NCI-H1092 treated with DMSO at 0.1 percent for 48 hours (cell line): ENCODE results near the gene SAT2.
"Not testable (repeated sequence)": the region's sequence is repeated elsewhere in the genome, so short reads cannot be mapped to it uniquely, and the experiment has no call there.

Experiments
- DNase-seq: peaks from one replicate; lab custom pipeline; 2025; lab: John Stamatoyannopoulos, UW

Gene SAT2

GRCh38 chr17:7633093-7633492 lies 5.5 kb upstream of the SAT2 start:
- DNase-seq, result no peak

DNA sequence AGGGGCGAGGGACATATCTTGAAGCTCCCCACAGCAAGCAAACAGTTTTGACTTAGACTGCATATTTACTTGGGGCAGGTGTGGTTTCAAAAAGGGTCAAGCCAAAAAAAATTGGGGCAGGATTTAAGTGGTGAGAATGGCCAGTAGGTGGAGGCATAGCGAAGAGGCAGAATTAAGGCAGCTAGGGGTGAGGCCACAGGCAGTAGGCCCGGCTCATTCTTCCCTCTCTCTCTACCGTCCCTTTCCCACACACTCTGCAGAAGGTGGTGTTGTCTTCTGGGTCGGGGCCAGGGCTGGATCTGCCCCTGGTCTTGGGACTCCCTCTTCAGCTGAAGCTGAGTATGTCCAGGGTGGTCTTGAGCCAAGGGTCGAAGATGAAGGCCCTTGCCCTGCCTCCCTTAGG lies 4.9 kb upstream of the SAT2 start:
- DNase-seq, result peak; percentile 1

DNA sequence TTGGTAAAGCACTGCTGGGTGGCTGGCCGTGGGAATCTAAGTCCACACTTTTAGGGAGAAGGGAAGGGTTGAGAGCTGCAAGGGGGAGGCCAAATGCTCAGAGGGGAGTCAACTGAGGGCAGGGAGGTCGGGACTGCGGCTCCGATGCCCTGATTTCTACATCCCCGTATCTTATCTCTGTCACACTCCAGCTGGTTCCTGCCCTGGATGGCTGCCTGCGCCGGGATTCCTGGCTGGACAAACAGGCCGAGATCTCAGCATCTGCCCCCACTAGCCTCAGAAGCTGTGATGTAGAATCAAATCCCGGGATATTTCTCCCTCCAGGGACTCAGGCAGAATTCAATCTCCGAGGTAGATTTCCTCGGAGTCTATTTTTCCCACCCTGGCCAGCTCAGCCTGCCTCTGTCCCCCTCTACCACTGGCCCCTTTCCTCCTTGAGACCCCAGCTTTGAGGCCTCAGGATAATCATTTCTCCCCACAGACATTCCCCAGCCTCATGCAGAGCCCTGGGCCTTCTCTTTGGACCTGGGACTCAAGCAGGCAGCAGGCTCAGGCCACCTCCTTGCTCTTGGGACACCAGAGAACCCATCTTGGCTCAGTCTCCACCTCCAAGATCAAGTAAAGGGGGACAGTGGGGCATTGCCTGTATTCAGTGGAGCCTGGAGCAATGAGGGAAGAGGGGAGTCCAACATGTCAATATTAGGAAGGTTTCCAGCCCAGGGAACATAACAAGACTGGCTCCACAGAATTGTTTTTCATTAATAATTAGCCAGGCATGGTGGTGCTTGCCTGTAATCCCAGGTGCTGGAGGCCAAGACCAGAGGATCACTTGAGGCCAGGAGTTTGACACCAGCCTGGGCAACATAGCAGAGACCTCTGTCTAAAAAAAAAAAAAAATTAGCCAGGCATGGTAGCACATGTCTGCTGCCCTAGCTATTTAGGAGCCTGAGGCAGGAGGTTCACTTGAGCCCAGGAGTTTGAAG lies 4.1 kb upstream of the SAT2 start:
- no peak for DNase-seq

GRCh38 chr17:7629939-7630571 lies 2.4 kb upstream of the SAT2 start, which contains the start of gene SHBG:
Gene SHBG, plus strand, starts transcription at chr17:7630135. Its CDS starts 38 bp downstream, at chr17:7630173.
- DNase-seq, result no peak

DNA sequence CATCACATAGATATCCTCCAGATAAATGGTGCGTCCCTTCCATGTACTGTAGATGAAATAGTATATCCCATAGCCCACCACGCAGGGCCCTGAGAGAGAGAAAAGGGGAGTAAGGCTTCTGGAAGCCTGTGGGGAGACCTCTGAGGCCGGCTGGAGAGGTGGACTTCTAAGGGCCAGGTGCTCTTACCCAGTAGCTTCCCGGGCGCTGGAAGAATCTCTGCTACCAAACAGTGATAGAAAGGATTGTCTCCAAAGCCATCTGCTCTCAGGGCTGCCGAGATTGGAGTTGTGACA lies 718 bp downstream of the SAT2 start:
- DNase-seq, result no peak

DNA sequence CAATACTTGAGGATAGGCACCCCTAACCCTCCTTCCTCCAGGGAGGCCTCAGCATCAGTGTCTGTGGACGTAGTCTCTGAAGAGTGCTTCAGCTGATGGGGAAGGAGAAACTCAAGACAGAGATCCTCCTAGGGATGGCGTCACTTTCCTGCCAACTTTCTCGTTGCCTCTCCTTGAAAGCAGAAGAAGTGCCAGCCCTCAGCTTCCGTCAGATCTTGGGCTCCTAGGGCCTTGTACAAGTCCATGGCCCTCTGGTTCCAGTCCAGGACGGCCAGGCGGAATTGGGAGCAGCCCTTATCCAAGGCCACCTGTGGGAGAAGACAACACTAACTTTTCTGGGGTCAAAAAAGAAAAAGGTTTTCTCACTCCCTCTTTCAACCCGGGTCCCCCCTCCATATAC lies 1.3 kb downstream of the SAT2 start:
- DNase-seq, result no peak

- not testable (repeated sequence) for DNase-seq
Measured at GRCh38 chr17:7625749-7626148, 1.9 kb downstream of the SAT2 start.

- DNase-seq, result no peak
Measured at GRCh38 chr17:7623661-7624060, 4.0 kb downstream of the SAT2 start.

- no peak for DNase-seq
Measured at GRCh38 chr17:7620835-7621234, 6.8 kb downstream of the SAT2 start.

DNA sequence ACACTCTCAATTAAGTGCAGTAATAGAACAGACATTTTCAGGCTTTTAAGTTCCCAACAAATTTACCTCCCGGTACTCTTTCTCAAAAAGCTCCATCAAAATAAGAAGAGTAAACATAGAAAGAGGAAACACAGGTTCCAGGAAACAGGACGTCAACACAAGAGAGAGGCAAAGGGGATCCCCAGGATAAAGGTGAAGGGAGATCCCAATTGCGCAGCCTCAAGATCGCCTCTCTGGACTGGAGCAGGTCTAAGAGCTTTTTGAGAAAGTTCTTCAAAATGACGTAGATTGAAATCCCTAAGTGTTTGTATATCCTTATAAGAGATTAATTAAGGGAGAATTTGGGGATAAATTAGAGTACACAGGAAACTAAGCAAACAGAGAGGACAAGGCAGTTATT lies 9.0 kb downstream of the SAT2 start:
- DNase-seq, result no peak

DNA sequence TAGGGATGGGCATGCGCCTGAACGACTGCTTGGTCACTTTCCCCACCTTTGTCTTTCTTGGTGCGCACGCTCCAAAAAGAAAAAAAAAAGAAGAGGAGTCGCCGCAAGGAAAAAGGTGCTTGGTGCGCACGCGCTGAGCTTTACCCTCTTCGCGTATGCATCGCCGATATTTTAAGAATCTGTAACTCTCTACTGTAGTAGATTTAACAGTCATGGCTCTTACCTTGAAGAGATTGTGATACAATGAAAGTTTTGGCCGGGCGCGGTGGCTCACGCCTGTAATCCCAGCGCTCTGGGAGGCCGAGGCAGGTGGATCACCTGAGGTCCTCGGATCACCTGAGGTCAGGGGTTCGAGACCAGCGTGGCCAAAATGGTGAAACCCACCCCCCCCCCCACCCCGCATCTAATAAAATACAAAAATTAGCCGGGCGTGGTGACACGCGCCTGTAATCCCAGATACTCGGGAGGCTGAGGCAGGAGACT lies 12.3 kb downstream of the SAT2 start:
- no peak for DNase-seq

DNA sequence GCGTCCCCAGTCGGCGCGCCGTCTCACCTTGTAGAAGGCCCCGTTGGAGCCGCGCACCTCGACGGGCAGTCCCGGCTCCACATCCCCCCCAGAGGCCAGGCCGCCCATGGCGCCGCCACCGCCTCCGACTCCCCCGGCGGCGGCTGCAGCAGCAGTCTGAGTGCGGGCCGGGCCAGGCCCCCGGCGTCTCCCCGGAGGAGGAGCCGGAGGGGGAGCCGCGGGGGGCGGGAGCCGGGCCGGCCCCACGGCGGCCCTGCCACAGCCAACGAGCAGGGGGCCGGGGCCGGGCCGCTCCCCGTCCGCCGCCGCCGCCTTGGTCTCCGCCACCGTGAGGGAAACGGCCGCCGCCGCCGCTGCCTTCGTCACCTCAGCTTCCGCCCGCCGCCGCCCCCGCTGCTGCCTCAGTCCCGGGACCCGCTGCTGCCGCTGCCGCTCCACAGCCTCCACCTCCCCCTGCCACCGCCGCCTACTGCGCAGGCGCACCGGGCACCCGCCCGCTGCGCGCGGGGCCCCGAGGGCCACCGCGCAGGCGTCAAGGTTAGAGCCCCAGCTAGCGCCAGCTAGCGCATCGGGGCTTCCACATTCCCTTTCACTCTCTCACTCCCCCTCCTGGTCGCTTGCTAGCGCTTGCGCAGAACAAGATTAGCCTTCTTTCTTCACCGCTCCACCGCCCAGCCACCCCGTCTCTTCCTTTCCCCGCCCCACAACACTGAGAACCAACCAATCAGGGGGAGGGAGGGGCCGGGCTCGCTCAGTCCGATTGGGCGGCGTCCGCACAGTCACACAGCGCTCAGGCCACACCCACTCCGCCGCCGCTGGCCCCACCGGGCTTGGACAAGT lies 13.0 kb downstream of the SAT2 start, which contains the start of gene FXR2:
Gene FXR2 (minus strand): TSS at position 473 of the 840 bp plus-strand sequence. CDS start 365 bp downstream, at position 108.
- DNase-seq, result peak; percentile 99

DNA sequence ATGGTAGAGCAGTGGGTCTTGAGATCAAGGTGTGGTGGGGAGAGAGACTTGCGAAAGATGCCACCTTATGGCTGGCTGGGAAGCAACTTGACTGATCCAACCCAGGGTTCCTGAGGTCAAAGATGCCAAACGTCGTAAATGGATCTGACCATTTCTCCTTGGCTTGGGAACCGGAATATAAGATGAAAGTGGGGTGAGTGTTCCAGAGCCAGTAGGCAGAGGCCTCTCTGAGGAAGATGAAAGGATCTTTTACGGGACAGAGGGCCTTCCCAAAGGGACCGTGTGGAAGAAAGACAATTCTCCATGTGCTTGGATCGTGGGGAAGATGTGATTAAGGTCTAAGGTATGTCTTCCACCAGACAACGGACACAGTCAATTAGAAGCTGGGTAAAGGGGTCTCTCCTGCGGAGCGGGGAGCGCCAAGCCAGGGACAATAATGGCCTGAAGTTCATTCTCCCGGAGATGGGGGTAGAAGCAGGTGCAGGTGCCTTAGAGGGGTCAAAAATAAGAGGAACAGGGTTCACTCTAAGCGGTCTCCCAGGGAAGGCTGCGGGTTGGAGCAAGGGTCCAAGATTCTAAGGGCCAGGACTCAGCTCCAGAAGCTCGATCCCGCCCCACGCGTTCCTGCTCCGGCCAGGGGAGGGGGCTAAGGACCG lies 13.7 kb downstream of the SAT2 start:
- DNase-seq, result no peak

DNA sequence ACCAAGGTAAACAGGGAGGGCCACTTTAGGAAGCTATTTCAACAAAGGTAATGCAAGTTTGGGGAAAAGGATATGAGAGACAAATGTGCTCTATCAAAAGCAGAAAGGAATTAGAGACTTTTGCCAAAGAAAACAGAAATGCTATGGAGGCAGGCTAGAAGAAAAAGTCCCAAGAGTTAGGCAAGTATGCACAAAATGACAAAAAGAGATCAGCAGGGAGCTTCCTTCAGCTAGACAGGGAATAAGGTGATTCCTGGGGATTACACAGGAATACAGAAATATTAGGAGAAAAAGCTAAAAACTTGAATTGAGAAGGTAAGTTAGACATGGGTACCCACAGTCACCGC lies 15.4 kb downstream of the SAT2 start:
- no peak for DNase-seq

DNA sequence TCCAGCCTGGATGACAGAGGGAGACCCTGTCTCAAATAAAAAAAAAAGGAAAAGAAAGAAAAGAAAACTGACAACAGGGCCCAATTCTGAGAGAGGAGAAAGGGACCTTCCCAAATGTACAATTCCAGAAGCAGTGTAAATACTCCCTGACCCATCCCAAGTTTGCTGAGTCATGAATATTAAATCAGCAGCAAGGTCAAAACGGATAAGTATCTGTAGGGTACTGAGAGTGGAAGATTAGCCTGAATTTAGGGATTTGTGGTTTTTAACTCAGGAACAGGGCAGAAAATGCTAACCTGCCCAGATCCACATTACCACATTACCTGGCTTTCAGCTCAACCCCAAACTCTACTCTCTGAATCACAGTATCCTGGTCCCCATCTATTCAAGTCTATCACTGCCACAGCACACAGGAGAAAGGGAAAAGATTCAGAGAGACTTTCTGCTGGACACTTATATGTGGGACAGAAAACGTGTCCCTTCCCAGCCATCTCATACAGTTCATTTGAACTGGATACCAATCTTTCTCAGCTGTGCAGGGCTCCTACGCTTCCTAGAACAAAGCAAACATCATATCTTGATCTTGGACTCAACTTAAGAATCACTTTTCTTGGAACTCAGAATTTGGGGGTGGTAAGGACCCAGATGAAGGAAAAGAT lies 15.9 kb downstream of the SAT2 start:
- DNase-seq, result no peak

GRCh38 chr17:7610641-7611040 lies 17.0 kb downstream of the SAT2 start:
- DNase-seq, result no peak

- DNase-seq, result no peak
Measured at GRCh38 chr17:7606280-7606679, 21.3 kb downstream of the SAT2 start.

- not testable (repeated sequence) for DNase-seq
Measured at GRCh38 chr17:7597561-7597960, 30.1 kb downstream of the SAT2 start.

- no peak for DNase-seq
Measured at GRCh38 chr17:7593296-7593695, 34.3 kb downstream of the SAT2 start.

GRCh38 chr17:7592422-7593021 lies 35.1 kb downstream of the SAT2 start:
- DNase-seq, result no peak

DNA sequence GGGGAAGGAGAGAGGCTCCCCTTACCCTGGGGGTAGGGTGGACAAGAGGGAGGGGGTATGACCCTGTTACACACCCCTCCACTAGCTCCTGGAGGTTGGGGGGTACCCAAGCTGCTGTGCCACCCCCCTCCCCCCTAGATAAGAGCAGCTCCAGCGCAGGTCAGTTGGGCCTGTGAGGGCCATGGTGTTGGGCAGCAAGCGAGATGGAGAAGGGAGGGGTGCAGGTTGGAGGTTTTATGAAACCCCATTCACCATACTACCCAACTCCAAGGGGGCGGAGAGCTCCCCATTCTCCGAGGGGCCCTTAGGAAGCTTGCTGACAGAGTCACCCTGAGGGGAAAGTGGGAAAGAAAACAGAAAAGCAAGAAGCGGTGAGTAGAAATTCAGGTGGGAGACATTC lies 36.0 kb downstream of the SAT2 start:
- no peak for DNase-seq
